Hepatocyte (in vitro differentiated cells): Measurements from ENCODE around the gene SLC38A10.

ENCODE experiments used
- EZH2 ChIP-seq: fragments of 200-600 bp; sonication (generic); IDR thresholded peaks from 2 replicates; pipeline ENCODE4 v1.6.1; 2016; ENCODE audit warnings: antibody characterized with exemption, mild to moderate bottlenecking, borderline replicate concordance
- EZH2phosphoT487 ChIP-seq: fragments of 200-600 bp; sonication (generic); IDR thresholded peaks from one replicate; pipeline ENCODE4 v1.6.1; 2018; ENCODE audit warnings: antibody characterized with exemption, mild to moderate bottlenecking, low read depth, moderate library complexity; ENCODE audit not compliant: unreplicated experiment, severe bottlenecking
- TF ChIP-seq, protein P1 (sequence below): fragments of 200-600 bp; sonication (generic); IDR thresholded peaks from 2 replicates; pipeline ENCODE4 v1.5.1; 2016; ENCODE audit warnings: antibody characterized with exemption, mild to moderate bottlenecking; ENCODE audit not compliant: poor library complexity

DNA sequence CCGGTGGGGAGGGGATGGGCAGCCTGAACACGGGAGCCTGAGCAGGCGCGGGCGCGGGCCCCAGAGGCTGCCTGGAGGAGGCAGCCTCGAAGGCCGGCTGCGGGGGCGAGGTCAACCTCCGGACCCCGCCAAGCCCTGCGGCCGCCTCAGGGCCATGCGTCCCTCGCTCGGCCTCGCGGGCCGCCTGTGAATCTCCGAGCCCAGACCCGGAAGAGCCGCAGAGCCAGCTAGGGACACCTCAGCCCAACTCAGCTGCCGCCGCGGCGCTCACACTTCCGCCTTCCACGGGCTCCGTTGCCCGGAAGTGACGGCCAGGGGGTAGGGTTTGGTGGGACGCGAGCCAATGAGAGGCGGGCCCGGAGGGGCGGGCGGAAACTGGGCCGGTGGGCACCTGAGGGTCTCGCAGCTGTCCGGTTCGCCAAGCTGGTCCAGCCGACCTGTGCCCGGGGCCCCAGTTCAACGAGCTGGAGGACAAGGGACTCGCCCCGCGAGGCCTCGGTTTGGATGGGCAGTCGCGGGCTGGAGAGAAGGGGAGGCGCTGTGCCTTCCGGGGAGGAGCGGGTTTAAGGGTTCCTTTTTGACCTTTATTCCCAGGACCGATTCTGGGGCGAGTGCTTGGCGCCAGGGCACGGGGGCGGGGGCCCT lies at the start of gene SLC38A10:
- no peak for TF ChIP-seq EZH2
- TF ChIP-seq, protein P1, sequence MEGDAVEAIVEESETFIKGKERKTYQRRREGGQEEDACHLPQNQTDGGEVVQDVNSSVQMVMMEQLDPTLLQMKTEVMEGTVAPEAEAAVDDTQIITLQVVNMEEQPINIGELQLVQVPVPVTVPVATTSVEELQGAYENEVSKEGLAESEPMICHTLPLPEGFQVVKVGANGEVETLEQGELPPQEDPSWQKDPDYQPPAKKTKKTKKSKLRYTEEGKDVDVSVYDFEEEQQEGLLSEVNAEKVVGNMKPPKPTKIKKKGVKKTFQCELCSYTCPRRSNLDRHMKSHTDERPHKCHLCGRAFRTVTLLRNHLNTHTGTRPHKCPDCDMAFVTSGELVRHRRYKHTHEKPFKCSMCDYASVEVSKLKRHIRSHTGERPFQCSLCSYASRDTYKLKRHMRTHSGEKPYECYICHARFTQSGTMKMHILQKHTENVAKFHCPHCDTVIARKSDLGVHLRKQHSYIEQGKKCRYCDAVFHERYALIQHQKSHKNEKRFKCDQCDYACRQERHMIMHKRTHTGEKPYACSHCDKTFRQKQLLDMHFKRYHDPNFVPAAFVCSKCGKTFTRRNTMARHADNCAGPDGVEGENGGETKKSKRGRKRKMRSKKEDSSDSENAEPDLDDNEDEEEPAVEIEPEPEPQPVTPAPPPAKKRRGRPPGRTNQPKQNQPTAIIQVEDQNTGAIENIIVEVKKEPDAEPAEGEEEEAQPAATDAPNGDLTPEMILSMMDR = no peak
- no peak for TF ChIP-seq EZH2phosphoT487
